ENCODE data around the gene MYRIP.

Gene MYRIP

GRCh38 chr3:39911465-39912309, 102.3 kb downstream of the MYRIP start:
- Histone ChIP-seq H3K36me3 (replicated peaks) (no peaks in the 10 kb centered on the region), H3K27ac (no peak overlapping the region), H3K4me3 (ENCODE audit: low read depth, low read length) (no peak overlapping the region), H3K27me3 (replicated peaks) (no peaks in the 10 kb centered on the region)
- peak; percentile 16 for TF ChIP-seq CTCF (IDR thresholded peaks at IDR 0.05; ENCODE audit: low read depth, low read length, missing control alignments)
- in situ Hi-C loops (cut with HindIII; ENCODE audit: low pct_ligation_motif_present, low sequenced_read_pairs), result no loop called here
- no peak for DNase-seq

GRCh38 chr3:39915027-39915426, 105.6 kb downstream of the MYRIP start:
- no peak for DNase-seq
- Histone ChIP-seq H3K4me3 (ENCODE audit: low read depth, low read length) (no peak overlapping the region), H3K27me3 (replicated peaks) (no peaks in the 10 kb centered on the region), H3K36me3 (replicated peaks) (no peaks in the 10 kb centered on the region), H3K27ac (no peak overlapping the region)
- TF ChIP-seq CTCF (IDR thresholded peaks at IDR 0.05; ENCODE audit: low read depth, low read length, missing control alignments), result no peak
- in situ Hi-C loops (cut with HindIII; ENCODE audit: low pct_ligation_motif_present, low sequenced_read_pairs), result no loop called here

DNA sequence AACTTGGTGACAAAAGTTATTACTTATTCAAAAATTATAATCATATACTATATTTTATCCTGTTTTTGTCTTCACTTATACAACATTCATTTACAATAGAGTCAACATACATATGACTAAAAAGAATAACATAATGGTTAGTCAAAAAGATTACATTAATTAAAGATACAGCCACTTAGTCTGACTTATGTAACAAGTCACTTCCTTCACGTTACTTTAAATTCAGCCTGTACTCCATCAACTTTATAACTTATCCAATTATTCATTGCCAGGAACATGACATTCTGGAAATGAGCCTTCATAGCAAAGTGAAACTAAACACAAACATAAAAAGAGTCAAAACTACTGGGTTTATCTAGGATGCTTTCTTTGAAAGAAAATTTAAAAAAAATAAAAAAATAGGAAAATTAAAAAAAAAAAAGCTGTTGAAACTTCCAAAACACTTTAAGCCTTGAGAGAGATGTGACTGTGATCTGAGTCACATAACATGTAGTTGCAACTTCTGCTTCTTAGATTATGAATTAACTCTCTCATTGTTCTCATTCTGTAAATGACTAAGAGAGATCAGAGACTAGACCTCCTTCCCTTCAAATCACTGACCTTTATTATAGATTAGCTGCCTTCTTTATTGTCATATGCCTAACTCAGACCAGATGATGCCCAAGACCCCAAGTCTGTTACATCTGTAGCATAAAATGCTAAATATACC, 107.8 kb downstream of the MYRIP start:
- H3K4me3 ChIP-seq (ENCODE audit: low read depth, low read length), result no peak overlapping the region
- H3K27me3 ChIP-seq (replicated peaks), result no peaks in the 10 kb centered on the region
- no peak for DNase-seq
- no peak for TF ChIP-seq CTCF (IDR thresholded peaks at IDR 0.05; ENCODE audit: low read depth, low read length, missing control alignments)
- no peak overlapping the region for H3K27ac ChIP-seq
- no peaks in the 10 kb centered on the region for H3K36me3 ChIP-seq (replicated peaks)
- in situ Hi-C loops (cut with HindIII; ENCODE audit: low pct_ligation_motif_present, low sequenced_read_pairs), result no loop called here

GRCh38 chr3:39919281-39919680, 109.9 kb downstream of the MYRIP start:
- H3K27ac ChIP-seq, result no peak overlapping the region
- H3K36me3 ChIP-seq (replicated peaks), result no peaks in the 10 kb centered on the region
- in situ Hi-C loops (cut with HindIII; ENCODE audit: low pct_ligation_motif_present, low sequenced_read_pairs), result no loop called here
- H3K27me3 ChIP-seq (replicated peaks), result no peaks in the 10 kb centered on the region
- H3K4me3 ChIP-seq (ENCODE audit: low read depth, low read length), result no peak overlapping the region
- DNase-seq, result no peak
- TF ChIP-seq CTCF (IDR thresholded peaks at IDR 0.05; ENCODE audit: low read depth, low read length, missing control alignments), result no peak

DNA sequence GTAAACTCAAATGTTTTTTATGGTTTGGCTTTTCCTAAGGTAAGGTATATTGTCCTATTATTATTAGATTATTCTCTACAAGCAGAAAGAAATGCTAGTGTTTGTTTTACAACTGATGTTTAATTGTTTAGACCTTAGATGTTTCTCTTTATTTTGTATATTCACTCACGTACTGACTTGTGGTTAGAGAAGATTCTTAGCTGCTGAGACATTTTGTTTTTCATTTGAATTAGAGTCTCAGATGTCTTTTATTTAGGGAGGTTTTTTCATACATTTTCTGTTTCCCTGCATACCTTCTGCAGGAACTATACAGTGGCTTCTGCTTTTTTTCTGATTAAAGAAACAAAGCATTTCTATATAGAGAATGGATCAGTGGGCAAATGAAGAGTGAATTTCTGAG, 110.9 kb downstream of the MYRIP start:
- Histone ChIP-seq H3K4me3 (ENCODE audit: low read depth, low read length) (no peak overlapping the region), H3K27me3 (replicated peaks) (no peaks in the 10 kb centered on the region)
- in situ Hi-C loops (cut with HindIII; ENCODE audit: low pct_ligation_motif_present, low sequenced_read_pairs), result no loop called here

More for the DNA sequence above, 110.9 kb downstream of the MYRIP start:
- TF ChIP-seq CTCF (IDR thresholded peaks at IDR 0.05; ENCODE audit: low read depth, low read length, missing control alignments), result no peak
- Histone ChIP-seq H3K36me3 (replicated peaks) (no peaks in the 10 kb centered on the region), H3K27ac (no peak overlapping the region)
- DNase-seq, result no peak

All from brain microvascular endothelial cell (primary cell).